CD4-positive, alpha-beta T cell treated with Interleukin-6 for 4 hours (primary cell): Measurements from ENCODE around the gene PLA2G4B.

ENCODE experiments used
- DNase-seq: peaks from one replicate; pipeline ENCODE4 v3.0.0-alpha.2; 2020; ENCODE audit warnings: mixed read lengths

The PLA2G4B gene, protein sequence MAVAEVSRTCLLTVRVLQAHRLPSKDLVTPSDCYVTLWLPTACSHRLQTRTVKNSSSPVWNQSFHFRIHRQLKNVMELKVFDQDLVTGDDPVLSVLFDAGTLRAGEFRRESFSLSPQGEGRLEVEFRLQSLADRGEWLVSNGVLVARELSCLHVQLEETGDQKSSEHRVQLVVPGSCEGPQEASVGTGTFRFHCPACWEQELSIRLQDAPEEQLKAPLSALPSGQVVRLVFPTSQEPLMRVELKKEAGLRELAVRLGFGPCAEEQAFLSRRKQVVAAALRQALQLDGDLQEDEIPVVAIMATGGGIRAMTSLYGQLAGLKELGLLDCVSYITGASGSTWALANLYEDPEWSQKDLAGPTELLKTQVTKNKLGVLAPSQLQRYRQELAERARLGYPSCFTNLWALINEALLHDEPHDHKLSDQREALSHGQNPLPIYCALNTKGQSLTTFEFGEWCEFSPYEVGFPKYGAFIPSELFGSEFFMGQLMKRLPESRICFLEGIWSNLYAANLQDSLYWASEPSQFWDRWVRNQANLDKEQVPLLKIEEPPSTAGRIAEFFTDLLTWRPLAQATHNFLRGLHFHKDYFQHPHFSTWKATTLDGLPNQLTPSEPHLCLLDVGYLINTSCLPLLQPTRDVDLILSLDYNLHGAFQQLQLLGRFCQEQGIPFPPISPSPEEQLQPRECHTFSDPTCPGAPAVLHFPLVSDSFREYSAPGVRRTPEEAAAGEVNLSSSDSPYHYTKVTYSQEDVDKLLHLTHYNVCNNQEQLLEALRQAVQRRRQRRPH

DNA sequence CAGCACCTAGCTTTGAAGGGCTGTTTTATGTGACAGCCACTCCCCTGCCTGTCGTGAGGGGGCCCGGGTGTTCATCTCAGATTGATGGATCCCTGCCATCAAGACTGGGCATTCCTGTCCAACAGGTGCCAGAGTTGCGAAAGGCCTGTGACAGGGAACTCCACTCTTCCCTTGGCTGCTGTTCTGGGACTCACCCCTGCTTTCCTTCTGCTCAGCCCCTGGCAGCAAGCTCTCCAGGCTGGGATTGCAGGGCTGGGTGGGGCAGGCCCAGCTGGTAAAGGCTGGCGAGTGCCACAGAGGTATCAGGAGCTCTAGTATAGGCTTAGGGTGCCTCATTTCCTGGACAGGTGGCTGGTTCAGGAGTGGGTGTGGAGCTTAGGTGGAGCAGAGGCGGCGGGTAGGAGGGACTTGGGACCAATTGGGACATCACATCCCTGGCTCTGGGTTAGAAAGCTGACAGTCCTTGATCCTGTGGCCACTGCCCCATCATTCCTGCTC lies at the start of gene PLA2G4B:
Gene PLA2G4B (plus strand): TSS at position 448 of the 498 bp plus-strand sequence. CDS start 67 bp downstream, outside the sequence.
- DNase-seq, result no peak

DNA sequence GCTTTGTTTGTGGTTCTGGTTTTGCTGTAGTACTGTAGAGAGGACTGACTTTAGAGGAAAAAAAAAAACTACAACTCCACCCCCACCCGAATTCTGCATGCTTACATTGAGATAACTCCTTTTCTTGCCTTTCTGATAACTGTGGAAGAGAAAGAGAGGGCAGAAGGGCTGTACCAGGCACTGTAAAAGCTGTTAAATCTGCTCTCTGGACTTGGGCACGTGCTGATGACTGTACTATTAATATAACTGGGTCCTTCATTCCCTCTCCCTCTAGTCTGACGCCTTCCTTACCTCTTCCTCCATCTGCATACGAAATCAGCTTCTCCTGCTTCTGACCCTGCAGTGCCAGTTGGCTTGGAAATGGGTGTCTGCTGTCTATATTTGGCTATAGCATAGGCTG lies 49.4 kb upstream of the PLA2G4B start:
- DNase-seq, result no peak

DNA sequence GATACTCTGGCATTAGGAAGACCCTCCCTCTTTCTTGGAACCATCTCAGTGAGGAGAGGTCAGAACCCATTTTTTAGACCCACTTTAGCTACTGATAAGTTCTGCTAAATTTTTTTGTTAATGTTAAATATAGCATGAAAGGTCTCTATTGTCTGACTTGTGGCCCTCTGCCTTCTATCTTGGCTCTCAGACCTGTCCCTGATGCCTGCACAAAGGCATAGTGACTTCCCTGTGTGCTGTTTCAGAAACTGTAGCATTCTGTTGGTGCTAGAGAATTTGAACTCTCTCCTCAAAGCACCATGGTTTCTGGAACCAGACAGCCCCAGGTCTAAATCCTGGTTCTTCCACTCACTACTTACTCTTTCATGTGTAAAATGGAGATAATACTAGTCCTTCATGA lies 49.0 kb upstream of the PLA2G4B start:
- no peak for DNase-seq

DNA sequence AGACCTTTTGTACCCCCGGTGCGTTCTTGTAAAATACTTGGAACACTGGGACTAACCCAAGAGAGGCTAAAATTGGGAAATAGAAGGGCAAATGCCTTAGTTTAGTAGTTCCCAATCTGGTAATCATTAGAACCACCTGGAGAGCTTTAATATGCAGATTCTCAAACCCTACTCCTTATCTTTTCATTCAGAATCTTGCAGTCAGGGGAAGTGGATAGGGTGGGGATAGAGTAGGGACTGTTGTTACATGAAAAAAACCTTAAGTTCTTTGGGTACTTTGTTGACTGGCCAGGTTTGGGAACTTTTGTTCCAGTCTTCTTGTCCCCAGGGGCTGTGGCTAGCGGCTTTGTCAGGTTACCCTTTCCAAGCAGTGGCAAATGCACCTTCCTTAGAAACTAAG lies 48.5 kb upstream of the PLA2G4B start:
- DNase-seq, result no peak

DNA sequence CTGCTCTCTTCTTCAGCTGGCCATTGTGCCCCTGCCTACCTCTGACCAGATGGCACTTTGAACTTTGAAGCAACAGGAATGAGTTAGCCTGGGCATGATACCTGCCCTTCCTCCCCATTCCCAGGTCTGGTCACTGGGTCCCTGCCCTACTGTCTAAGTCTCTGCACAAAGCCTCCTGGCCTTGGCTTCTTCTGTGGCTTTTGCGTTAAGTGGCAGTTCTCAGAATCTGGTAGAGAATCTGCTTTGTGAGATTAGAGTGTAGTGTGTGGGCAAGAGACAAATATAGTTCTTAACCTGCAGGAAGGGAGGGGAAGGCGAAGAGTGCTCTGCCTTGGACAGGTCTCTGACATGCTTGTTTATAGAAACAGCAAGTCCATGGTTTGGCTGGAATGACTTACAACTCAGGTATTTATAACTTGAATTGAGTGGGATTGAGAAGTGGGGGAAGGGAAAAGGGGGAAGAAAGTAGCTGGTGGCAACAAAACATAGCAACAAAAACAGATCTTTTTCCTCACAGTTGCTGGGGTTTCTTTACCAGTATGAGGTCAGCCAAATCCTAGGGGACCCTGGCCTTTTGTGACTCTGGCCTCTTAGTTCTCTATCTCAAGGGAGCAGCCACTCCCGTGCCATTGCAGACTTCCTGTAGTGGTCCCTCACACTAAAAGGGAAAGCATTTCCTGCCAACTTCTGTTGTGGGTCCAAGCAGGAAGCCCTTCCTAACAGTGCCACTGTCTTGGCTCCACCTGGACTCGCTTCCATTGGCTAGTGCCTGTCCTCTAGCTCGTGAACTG lies 47.7 kb upstream of the PLA2G4B start:
- DNase-seq, result no peak

DNA sequence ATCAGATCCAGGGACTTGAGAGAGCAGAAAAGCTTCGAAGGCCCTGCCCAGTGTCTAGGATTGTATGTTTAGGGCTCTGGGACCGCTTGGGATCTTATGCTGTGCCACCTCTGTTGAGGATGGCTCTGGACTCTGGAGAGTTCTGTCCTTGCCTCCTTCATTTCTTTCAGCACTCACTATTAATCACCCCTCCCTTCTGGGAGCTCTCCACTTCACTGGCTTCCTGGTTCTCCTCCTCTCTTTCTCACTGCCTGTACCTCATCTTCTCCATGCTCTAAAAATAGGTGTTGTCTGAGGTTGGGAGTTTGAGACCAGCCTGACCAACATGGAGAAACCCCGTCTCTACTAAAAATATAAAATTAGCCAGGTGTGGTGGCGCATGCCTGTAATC lies 47.1 kb upstream of the PLA2G4B start:
- DNase-seq, result no peak

DNA sequence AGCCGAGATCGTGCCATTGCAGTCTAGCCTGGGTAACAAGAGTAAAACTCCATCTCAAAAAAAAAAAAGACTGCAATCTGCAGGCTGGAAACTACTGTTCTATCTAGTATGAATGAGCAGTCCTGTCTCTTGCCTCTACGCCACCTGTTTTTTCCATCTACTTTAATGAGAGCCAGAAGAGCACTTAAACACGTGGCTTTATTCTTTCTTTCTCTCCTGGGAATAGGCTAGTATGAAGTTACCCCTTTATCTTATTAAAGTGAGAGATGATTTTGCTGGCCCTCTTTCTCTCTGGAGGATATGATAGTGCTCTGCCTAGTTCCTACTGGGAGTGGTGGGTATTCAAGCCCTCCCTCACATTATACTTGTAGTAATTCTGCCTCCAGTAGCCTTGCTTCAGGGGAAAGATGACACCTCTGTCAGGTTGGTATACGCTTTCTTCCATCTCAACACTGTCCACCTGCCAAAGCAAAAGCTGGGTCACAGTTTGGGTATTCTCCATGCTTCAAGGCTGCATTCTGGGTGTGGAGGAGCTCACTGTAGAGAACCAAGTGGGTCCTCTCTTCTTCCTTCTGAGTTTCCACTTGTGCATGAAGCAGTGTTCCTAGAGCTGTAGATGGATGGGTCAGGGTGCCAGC lies 46.5 kb upstream of the PLA2G4B start:
- DNase-seq, result no peak

DNA sequence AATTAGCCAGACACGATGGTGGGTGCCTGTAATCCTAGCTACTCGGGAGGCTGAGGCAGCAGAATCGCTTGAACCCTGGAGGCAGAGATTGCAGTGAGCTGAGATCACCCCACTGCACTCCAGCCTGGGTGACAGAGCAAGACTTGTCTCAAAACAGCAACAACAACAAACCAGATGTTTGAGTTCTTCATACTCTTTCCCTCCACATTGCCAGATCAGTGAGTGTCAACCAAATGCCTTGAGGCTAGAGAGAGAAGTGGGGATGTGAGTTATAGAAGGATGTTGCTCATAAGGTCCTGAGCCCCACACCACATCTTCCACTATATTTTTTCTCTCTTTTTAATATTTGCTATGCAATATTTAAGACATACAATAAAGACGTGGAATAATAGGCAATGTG lies 44.6 kb upstream of the PLA2G4B start:
- no peak for DNase-seq

DNA sequence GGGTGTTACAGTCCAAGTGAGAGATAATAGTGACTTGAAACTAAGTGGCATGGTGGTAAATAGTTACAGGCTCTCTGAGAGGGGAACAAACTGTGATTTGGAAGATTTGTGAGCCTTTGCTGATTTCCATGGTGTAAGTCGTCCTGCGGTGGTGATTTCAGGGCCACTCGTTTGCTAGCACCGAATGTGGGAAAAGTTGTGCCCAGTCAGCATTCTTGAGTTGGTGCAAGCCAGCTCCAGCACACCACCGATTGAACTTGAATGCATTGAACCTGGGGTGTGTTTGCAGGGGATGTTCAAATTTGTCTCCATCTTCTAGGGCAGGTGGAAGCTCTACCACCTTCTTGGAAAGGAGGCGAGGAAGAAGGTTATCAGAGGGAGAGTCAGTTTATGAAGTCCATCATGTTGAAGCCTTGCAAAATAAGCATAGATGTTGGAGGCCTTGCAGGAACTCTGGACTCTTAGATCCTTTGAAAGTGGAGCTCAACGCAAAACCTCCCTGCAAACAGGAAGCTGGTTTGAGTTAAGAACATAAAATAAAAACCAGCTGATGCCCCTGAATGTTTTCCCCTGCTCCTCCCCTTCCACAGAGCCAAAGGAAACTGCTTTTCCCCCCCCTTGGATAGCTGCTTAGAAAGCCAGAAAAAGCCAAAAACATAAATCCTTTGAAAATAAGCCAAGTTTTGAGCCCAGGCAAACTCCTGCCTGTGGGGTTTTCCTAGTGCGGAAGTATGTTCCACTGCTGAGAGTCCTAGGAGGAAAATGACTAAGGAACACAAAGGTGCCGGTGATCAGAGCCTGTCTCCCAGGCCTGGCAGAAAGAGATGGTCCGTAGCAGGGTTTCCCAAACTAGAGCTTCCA lies 42.4 kb upstream of the PLA2G4B start:
- no peak for DNase-seq

DNA sequence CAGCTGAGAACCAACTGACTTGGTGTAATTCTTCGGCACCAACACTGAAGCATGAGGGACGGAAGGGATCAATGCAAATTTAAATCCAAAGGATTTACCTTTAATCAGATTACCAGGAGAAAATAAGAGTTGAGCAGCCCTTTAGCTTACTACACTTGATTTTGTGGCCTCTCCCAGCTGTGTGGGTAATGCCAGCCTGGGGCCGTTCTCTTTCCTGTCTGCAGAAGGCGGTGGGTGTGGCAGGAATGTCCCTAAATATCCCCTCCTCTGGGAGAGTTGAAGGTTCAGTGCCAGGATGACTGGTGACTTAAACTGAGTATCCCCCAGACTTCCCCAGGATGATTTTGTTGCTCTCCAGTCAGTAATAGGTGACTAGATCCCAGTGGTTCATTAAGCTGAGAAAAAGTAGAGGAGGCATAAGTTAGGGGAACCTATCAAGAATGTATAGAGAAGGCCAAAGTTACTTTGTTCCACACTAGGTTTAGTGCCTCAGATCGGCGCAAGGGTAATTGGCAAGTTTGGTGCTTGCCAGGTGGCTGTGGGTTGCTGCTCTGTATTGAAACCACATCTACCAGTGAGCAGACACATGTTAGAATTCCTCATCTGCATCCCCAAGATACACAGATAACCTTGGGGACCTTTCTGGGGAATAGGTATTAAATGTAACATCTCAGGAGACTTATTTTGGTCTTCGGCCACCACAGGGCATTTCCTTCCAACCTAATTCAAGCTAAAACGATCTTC lies 41.3 kb upstream of the PLA2G4B start:
- no peak for DNase-seq

DNA sequence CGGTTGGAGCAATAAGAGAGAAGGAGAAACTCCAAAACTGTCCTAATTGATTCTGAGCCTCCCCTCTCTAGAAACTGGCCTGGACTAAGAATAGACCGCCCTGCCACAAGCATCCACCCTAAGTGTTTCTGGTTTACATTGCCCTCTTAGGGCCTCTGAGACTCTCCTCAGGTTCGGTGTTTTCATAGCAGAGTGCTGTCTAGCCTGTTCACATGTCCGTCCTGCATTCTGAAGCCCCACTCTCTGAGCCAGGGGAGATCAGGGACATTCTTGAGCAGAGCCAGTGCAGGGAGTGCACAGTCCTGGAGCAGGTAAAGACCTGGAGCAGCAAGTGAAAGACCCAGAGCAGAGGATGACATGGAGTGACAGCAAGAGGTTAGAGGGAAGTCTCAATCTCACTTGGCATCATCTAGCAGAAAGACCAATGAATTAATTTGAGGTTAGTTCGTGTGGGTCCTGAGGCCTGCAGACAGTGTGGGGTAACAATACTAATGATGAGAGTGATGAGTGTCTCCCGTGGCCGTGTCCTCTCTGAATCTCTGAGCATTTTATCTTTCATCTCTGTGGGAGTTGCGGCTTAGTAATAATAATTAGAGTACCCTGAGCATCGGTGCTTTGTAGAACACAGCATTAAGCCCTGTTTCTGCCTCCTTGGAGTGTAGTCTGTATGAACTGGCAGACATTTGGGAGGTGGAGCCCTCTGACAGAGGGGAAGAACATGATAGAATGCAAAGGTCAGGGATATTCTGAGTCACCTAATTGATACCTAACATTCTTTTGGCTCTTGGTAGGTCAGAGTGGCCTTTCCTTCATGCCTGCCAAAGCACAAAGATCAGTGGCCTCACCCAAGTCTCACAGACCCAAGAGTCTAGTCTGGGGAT lies 39.8 kb upstream of the PLA2G4B start:
- DNase-seq, result no peak

DNA sequence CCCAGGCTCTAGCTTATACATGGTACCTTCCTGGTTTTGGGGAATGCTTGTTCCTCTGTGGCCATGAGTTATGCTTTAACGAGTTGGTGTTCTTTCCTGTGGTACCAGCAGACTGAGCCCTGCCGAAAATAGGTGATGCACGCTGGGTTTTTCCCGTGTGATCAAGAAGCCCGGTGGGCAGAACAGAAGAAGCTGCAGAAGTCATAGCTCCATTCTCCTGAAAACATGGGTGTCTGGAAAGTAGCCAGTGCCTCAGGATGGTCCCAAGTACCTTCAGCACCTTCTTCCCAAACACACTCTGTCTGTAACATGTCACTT lies 39.2 kb upstream of the PLA2G4B start:
- DNase-seq, result no peak

DNA sequence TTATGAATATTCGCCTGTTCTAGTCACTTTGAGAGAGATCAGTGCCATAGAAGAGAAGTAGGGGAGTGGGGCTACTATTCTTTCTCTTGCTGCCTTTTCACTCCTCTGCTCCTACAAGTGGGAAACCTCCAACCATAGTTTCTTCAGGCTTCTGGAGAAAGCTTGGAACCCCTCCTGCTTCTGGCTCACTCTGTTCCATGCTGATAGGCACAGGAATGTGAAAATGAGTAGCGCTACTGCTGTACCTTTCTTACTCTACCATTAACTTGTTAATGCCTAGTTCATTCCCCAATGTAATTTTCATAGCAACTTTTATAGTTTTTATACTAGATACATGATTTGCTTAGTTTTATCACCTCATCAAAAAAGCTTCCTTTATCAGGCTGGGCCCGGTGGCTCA lies 37.5 kb upstream of the PLA2G4B start:
- DNase-seq, result no peak

DNA sequence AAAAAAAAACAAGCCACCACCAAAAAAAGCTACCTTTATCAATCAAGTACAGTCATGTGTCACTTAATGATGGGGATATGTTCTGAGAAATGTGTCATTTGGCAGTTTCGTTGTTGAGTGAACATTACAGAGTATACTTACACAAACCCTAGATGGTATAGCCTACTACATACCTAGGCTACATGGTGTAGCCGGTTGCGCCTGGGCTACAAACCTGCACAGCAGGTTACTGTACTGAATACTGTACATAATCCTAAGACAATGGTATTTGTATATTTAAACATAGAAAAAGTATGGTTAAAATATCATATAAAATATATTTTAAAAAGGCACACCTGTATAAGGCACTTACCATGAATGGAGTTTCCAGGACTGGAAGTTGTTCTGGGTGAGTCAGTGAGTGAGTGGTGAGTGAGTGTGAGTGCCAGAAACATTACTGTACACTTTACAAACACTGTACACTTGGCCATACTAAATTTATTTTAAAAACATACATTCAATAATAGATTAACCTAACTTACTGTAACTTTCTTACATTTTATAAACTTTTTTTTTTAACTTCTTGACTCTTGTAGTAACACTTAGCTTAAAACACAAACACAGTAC lies 36.7 kb upstream of the PLA2G4B start:
- no peak for DNase-seq

DNA sequence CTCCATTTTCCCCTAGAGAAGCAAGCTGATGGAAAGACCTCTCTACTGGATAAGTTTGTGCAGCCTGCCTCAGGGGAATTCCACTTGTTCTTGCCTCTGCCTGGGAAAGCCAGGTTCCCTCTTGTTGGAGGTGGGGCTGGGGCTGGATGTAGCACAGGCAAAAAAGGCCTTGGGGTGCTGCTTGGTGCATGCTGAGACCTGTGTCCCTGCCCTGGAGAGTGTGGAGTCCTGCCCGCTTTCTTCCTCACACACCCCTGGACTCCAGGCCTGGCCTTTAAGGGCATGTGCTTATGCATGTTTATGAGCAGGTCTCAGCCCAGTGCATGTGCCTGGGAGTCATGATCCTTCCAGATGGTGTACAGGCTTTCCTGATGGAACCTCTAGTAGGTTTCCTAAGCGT lies 34.3 kb upstream of the PLA2G4B start:
- no peak for DNase-seq

DNA sequence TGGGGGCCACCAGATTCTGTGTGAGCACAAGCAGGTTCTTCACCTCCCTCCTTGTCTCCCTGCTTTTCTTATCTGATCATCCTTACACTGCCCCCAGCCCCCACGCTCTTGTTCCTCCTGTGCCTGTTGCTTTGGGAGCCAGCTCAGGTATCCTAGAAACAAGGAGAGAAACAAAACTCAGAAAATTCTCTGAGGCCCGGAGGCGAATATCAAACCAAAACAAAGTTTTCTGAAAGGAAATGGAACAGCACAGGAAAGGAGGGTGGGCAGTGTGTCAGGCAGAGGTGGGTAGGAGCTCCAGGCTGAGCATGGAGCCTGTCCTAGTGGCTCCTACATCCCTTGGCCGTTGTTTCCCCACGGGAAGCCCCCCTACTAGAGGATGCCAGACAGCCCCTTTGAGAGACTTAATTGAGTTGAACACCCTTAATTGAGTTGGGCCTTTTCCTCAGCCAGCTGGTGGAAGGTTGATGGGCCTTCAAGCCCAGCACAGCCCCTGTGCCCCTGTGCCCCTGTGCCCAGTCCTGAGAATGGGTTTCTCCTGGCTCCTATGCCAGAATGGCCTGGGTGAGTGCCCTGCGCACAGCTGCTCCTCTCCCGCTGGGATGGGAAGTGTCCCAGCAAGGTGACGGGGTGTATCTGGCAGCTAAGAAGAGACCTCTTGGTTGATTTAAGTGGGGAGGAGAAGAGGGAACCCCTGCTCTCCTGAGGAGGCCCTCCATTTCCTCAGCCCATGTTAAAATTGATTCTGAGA lies 33.6 kb upstream of the PLA2G4B start:
- no peak for DNase-seq

DNA sequence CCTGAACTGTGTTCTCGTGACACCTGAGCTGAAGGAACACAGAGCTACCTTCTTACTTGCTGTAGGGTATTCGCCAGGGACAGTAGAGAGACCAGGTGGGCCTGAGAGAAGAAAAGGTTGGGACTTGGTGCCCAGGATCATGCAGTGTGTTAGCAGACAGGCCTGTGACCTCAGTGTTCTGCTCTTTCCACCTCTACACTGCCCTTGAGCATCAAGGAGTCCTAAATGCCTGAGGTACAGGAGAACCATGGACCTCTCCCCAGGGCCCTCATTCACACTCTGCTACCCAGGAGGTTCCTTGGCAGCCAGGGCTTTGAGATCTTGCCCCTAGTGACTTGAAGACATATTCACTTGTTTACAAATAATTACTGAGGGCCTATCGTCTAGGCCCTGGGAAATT lies 32.9 kb upstream of the PLA2G4B start:
- no peak for DNase-seq

DNA sequence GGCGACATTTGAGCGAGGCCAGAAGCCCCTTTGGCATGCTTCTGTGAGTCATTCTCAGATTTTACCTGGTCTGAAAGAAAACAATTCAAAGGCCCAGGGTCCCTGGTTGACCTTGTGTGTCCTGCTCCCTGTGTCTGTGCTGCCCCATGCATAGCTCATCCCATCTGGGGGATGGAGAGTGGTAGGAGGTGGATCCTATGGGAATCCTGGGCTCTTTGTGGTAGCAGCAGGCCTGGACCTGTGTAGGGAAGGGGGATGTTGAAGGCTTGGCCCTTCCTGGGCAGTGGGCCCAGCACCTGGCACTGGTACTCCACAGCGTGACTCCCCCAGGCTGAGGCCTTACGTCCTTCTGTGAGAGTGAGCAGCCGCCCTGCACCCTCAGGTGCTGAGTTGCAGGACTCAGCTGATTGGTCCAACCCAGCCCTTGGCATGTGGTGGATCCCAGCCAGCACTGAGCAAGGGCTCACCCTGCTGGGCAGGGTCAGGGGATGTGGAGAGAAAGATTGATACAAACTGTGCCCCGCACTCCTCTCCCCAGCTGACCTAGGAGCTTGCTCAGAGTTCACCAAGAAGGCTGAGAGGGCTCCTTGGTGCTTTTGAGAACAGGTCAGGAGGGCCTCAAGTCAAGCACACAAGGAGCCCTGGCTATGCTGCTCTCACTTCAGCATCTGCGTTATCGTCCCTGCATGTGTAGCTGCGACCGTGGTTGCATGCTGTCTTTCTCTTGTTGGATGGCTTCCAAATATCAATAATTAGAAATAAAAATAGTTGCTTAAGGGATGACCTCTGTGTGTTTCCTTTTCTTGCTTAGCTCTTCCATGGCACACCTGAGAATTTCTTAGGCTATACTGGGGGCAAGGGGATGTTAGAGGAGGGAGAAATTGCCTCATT lies 32.1 kb upstream of the PLA2G4B start:
- no peak for DNase-seq
